IMR-90 (cell line): ENCODE results near the gene HGFAC. TPM values are rescaled to one million over a fixed set of nuclear protein-coding genes. Genes with fewer than 3 reads are reported as not detected.

Experiments
- ATAC-seq: fragments of 200-7000 bp; cut with Tn5 transposase; 2 replicates; pipeline ENCODE4 v1.9.1; 2020; ENCODE audit warnings: low read depth, mild to moderate bottlenecking, moderate library complexity
- BruUV-seq: library from RNA; stranded (reverse); fragments of 400-500 nt; replicated peaks from 2 replicates; lab custom pipeline; 2021; lab: Mats Ljungman, UMichigan
- CTCF ChIA-PET: fragments of 300-600 bp; formaldehyde crosslinking; extraction: SDS; loops from one replicate; lab custom pipeline; 2021; ENCODE audit warnings: antibody characterized with exemption; lab: Yijun Ruan, JAX
- POLR2A ChIA-PET: fragments of 300-600 bp; sonication (Branson Sonifier 250); formaldehyde crosslinking; loops from one replicate; lab custom pipeline; 2022; ENCODE audit warnings: antibody characterized with exemption; ENCODE audit not compliant: unreplicated experiment; lab: Charles Lee
- DNase-seq: peaks from one replicate; pipeline ENCODE4 v3.0.0; 2013
- H2AFZ ChIP-seq: replicated peaks from 2 replicates; pipeline ENCODE3; 2013; ENCODE audit warnings: low read length, mild to moderate bottlenecking; ENCODE audit not compliant: poor library complexity
- H2AK5ac ChIP-seq: 2 replicates; pipeline ENCODE4 v1.6.1; 2013; ENCODE audit warnings: low read depth, low read length, inconsistent platforms
- H2AK9ac ChIP-seq: replicated peaks from 2 replicates; pipeline ENCODE3; 2013; ENCODE audit warnings: mild to moderate bottlenecking, low read depth, low read length, moderate library complexity; ENCODE audit not compliant: poor library complexity
- H2BK120ac ChIP-seq: 2 replicates; pipeline ENCODE4 v1.6.1; 2013; ENCODE audit warnings: low read depth, low read length, inconsistent platforms
- H2BK15ac ChIP-seq: 3 replicates; pipeline ENCODE4 v1.6.1; 2013; ENCODE audit warnings: low read depth, low read length, inconsistent platforms
- H2BK20ac ChIP-seq: 2 replicates; pipeline ENCODE4 v1.6.1; 2013; ENCODE audit warnings: low read depth, mild to moderate bottlenecking, inconsistent platforms, low read length, moderate library complexity
- H2BK5ac ChIP-seq: 2 replicates; pipeline ENCODE4 v1.6.1; 2013; ENCODE audit warnings: mild to moderate bottlenecking, low read depth, low read length, inconsistent platforms; ENCODE audit not compliant: poor library complexity, severe bottlenecking
- H3K14ac ChIP-seq: replicated peaks from 2 replicates; pipeline ENCODE4 v1.6.1; 2013; ENCODE audit warnings: low read depth, low read length, inconsistent platforms
- H3K18ac ChIP-seq: 2 replicates; pipeline ENCODE4 v1.6.1; 2013; ENCODE audit warnings: low read depth, low read length, control low read depth
- H3K23ac ChIP-seq: 2 replicates; pipeline ENCODE4 v1.6.1; 2013; ENCODE audit warnings: low read depth, low read length, inconsistent platforms
- H3K27ac ChIP-seq: 2 replicates; pipeline ENCODE4 v1.5.1; 2013; ENCODE audit warnings: mild to moderate bottlenecking, control low read depth, low read length; ENCODE audit not compliant: insufficient read depth
- H3K27me3 ChIP-seq: 2 replicates; pipeline ENCODE4 v1.6.1; 2013; ENCODE audit warnings: low read length; ENCODE audit not compliant: control insufficient read depth, insufficient read depth
- H3K36me3 ChIP-seq: 2 replicates; pipeline ENCODE4 v1.6.1; 2013; ENCODE audit warnings: low read length, mixed read lengths; ENCODE audit not compliant: control insufficient read depth, insufficient read depth
- H3K4ac ChIP-seq: 2 replicates; pipeline ENCODE4 v1.6.1; 2013; ENCODE audit warnings: low read depth, low read length, inconsistent platforms
- H3K4me1 ChIP-seq: 2 replicates; pipeline ENCODE4 v1.6.1; 2013; ENCODE audit warnings: low read length, mixed read lengths; ENCODE audit not compliant: control insufficient read depth, insufficient read depth
- H3K4me2 ChIP-seq: 2 replicates; pipeline ENCODE4 v1.6.1; 2013; ENCODE audit warnings: low read depth, mild to moderate bottlenecking, control low read depth, low read length, moderate library complexity
- H3K4me3 ChIP-seq: 2 replicates; pipeline ENCODE4 v1.5.1; 2013; ENCODE audit warnings: low read depth, mild to moderate bottlenecking, control low read depth, low read length, moderate library complexity; ENCODE audit not compliant: insufficient read depth
- H3K56ac ChIP-seq: 2 replicates; pipeline ENCODE4 v1.6.1; 2013; ENCODE audit warnings: low read length, inconsistent platforms; ENCODE audit not compliant: insufficient read depth; ENCODE audit errors: extremely low read depth
- H3K79me1 ChIP-seq, 2 experiments: 2 replicates each; pipeline ENCODE4 v1.6.1; 2013; ENCODE audit warnings: low read length in 2 of 2, inconsistent platforms in 1 of 2, low read depth in 1 of 2
- H3K9ac ChIP-seq: 2 replicates; pipeline ENCODE4 v1.6.1; 2013; ENCODE audit warnings: low read depth, low read length, control low read depth
- H3K9me1 ChIP-seq: 2 replicates; pipeline ENCODE4 v1.6.1; 2013; ENCODE audit warnings: low read length, inconsistent platforms; ENCODE audit not compliant: insufficient read depth
- H3K9me3 ChIP-seq: 2 replicates; pipeline ENCODE4 v1.6.1; 2013; ENCODE audit warnings: low read length; ENCODE audit not compliant: control insufficient read depth, insufficient read depth
- H4K20me1 ChIP-seq: 2 replicates; pipeline ENCODE4 v1.6.1; 2013; ENCODE audit warnings: low read length, inconsistent platforms; ENCODE audit not compliant: insufficient read depth
- H4K5ac ChIP-seq: 2 replicates; pipeline ENCODE4 v1.6.1; 2013; ENCODE audit warnings: mild to moderate bottlenecking, low read depth, low read length, control low read depth
- H4K8ac ChIP-seq, 2 experiments: 2 replicates each; pipeline ENCODE4 v1.6.1; 2013; ENCODE audit warnings: low read depth in 2 of 2, low read length in 2 of 2, control low read depth in 1 of 2, inconsistent platforms in 1 of 2
- H4K91ac ChIP-seq: 2 replicates; pipeline ENCODE4 v1.6.1; 2013; ENCODE audit warnings: low read depth, low read length, inconsistent platforms; ENCODE audit not compliant: insufficient read depth
- BHLHE40 ChIP-seq: fragments of 150-350 bp; IDR thresholded peaks from 2 replicates; pipeline ENCODE4 v1.6.1; 2016; ENCODE audit warnings: mild to moderate bottlenecking, low read depth, low read length
- CEBPB ChIP-seq: IDR thresholded peaks from 2 replicates; pipeline ENCODE4 v1.6.1; 2012; ENCODE audit warnings: low read depth, low read length, improper control_type of control experiment
- CHD1 ChIP-seq: IDR thresholded peaks from 2 replicates; pipeline ENCODE4 v1.6.1; 2012; ENCODE audit warnings: low read depth, low read length, improper control_type of control experiment
- FOS ChIP-seq: fragments of 150-350 bp; IDR thresholded peaks from 2 replicates; pipeline ENCODE4 v1.6.1; 2016; ENCODE audit warnings: low read depth, low read length
- MAFK ChIP-seq: IDR thresholded peaks from 2 replicates; pipeline ENCODE4 v1.6.1; 2012; ENCODE audit warnings: low read depth, low read length, improper control_type of control experiment
- MAZ ChIP-seq: IDR thresholded peaks from 2 replicates; pipeline ENCODE4 v1.6.1; 2012; ENCODE audit warnings: low read depth, mild to moderate bottlenecking, low read length, improper control_type of control experiment, moderate library complexity, borderline replicate concordance
- MXI1 ChIP-seq: IDR thresholded peaks from 2 replicates; pipeline ENCODE4 v1.6.1; 2012; ENCODE audit warnings: low read depth, mild to moderate bottlenecking, low read length, moderate library complexity, borderline replicate concordance
- NFE2L2 ChIP-seq: fragments of 150-350 bp; IDR thresholded peaks from 2 replicates; pipeline ENCODE4 v1.6.1; 2016; ENCODE audit warnings: low read depth, mild to moderate bottlenecking, low read length
- POLR2A ChIP-seq: IDR thresholded peaks from 2 replicates; pipeline ENCODE4 v1.6.1; 2012; ENCODE audit warnings: mild to moderate bottlenecking, low read depth, low read length
- RAD21 ChIP-seq: IDR thresholded peaks from 2 replicates; pipeline ENCODE4 v1.6.1; 2012; ENCODE audit warnings: low read length, improper control_type of control experiment
- RCOR1 ChIP-seq: IDR thresholded peaks from 2 replicates; pipeline ENCODE4 v1.6.1; 2012; ENCODE audit warnings: mild to moderate bottlenecking, low read length, improper control_type of control experiment; ENCODE audit not compliant: insufficient replicate concordance
- RFX5 ChIP-seq: IDR thresholded peaks from 2 replicates; pipeline ENCODE4 v1.8.0; 2012; ENCODE audit warnings: low read depth, mild to moderate bottlenecking, low read length, moderate library complexity
- SMC3 ChIP-seq: fragments of 150-350 bp; IDR thresholded peaks from 2 replicates; pipeline ENCODE4 v1.6.1; 2016; ENCODE audit warnings: low read depth, mild to moderate bottlenecking, antibody characterized with exemption, low read length, moderate library complexity
- WGBS, 2 experiments: methylation state at CpG; one replicate each; pipeline versions ENCODE4 v1.1.5 to v1.1.7; 2013; ENCODE audit warnings: missing lambda C conversion rate in 2 of 2; ENCODE audit not compliant: insufficient read length in 1 of 2; ENCODE audit errors: extremely low coverage in 2 of 2; 5-methylcytosine and 5-hydroxymethylcytosine counted together
- dilution Hi-C: fragments of 300-500 bp; cut with HindIII; formaldehyde crosslinking; loops from one replicate; pipeline ENCODE4 v1.14.3; 2018; ENCODE audit warnings: low sequenced_read_pairs; ENCODE audit not compliant: unreplicated experiment
- in situ Hi-C: fragments of 300-500 bp; cut with MboI; formaldehyde crosslinking; loops from 3 replicates; pipeline ENCODE4 v1.14.3; 2019; ENCODE audit warnings: low sequenced_read_pairs, inconsistent platforms, mixed read lengths
- intact Hi-C: fragments of 100-400 bp; cut with micrococcal nuclease; formaldehyde crosslinking; loops from 2 replicates; pipeline ENCODE4 v1.10.0; 2022
- polyA plus RNA-seq, 3 experiments: library from polyadenylated mRNA; depleted of rRNA; stranded (reverse); fragments of >200 nt; gene quantifications; 2 replicates each; pipeline ENCODE4 v1.2.3, GENCODE V29; 2012; ENCODE audit warnings: low replicate concordance in 1 of 3
- total RNA-seq: library from RNA; depleted of rRNA; stranded (reverse); fragments of >200 nt; gene quantifications from 2 replicates; pipeline ENCODE4 v1.2.3, GENCODE V29; 2012
- TF ChIP-seq, protein P1 (sequence below): conservative IDR thresholded peaks from 2 replicates; pipeline ENCODE4 v1.5.1; 2012; ENCODE audit warnings: mild to moderate bottlenecking, low read depth, low read length, improper control_type of control experiment
- TF ChIP-seq, protein P2 (sequence below): fragments of 150-350 bp; IDR thresholded peaks from 2 replicates; pipeline ENCODE4 v1.6.1; 2016; ENCODE audit warnings: low read depth, mild to moderate bottlenecking, low read length, moderate library complexity, borderline replicate concordance
- TF ChIP-seq, protein P3 (sequence below): fragments of 150-350 bp; IDR thresholded peaks from 2 replicates; pipeline ENCODE4 v1.6.1; 2017; ENCODE audit warnings: mild to moderate bottlenecking, antibody characterized with exemption, low read length, low read depth

The HGFAC gene
- total and polyA plus RNA-seq, 2 of the 4 experiments (the other 2 are of a cell fraction) = 0.05 TPM; not detected in 1

DNA sequence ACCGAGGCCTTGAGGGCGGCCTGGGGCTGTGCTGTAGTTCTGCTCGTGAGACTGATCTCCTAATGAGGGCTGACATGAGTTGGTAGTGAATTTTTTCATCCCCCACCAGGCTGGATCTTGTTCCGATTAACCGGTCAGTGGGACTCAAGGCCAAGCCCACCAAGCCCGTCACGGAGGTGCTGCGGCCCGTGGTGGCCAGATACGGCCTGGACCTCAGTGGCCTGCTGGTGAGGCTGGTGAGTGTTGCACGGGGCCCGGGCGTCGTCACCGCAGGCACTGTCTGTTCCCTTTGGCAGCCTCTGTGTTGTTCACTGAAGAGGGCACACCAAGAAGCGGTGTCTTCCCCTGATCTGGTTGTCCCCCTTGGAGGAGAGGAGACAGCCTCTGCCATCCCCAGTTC, 18.4 kb upstream of the HGFAC start:
- no peak overlapping the region for H3K4me2 ChIP-seq
- no peaks in the 10 kb centered on the region for H3K4me1 ChIP-seq
- H3K9me3 ChIP-seq = no peaks in the 10 kb centered on the region
- H2BK15ac ChIP-seq = no peak overlapping the region
- H2AK5ac ChIP-seq = no peak overlapping the region
- no TSS peak for BruUV-seq
- H3K14ac ChIP-seq = no peak overlapping the region
- TF ChIP-seq BHLHE40 (no peak), MAFK (no peak), CHD1 (no peak), RAD21 (no peak), SMC3 (no peak), MAZ (no peak), CEBPB (no peak), RCOR1 (no peak), NFE2L2 (no peak), RFX5 (no peak), MXI1 (no peak), POLR2A (no peak), FOS (no peak)
- TF ChIP-seq, protein P1, sequence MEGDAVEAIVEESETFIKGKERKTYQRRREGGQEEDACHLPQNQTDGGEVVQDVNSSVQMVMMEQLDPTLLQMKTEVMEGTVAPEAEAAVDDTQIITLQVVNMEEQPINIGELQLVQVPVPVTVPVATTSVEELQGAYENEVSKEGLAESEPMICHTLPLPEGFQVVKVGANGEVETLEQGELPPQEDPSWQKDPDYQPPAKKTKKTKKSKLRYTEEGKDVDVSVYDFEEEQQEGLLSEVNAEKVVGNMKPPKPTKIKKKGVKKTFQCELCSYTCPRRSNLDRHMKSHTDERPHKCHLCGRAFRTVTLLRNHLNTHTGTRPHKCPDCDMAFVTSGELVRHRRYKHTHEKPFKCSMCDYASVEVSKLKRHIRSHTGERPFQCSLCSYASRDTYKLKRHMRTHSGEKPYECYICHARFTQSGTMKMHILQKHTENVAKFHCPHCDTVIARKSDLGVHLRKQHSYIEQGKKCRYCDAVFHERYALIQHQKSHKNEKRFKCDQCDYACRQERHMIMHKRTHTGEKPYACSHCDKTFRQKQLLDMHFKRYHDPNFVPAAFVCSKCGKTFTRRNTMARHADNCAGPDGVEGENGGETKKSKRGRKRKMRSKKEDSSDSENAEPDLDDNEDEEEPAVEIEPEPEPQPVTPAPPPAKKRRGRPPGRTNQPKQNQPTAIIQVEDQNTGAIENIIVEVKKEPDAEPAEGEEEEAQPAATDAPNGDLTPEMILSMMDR = no peak
- TF ChIP-seq, protein P2, sequence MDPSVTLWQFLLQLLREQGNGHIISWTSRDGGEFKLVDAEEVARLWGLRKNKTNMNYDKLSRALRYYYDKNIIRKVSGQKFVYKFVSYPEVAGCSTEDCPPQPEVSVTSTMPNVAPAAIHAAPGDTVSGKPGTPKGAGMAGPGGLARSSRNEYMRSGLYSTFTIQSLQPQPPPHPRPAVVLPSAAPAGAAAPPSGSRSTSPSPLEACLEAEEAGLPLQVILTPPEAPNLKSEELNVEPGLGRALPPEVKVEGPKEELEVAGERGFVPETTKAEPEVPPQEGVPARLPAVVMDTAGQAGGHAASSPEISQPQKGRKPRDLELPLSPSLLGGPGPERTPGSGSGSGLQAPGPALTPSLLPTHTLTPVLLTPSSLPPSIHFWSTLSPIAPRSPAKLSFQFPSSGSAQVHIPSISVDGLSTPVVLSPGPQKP = no peak
- TF ChIP-seq, protein P3, sequence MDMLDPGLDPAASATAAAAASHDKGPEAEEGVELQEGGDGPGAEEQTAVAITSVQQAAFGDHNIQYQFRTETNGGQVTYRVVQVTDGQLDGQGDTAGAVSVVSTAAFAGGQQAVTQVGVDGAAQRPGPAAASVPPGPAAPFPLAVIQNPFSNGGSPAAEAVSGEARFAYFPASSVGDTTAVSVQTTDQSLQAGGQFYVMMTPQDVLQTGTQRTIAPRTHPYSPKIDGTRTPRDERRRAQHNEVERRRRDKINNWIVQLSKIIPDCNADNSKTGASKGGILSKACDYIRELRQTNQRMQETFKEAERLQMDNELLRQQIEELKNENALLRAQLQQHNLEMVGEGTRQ = no peak
- POLR2A ChIA-PET = no interaction called here
- no peak overlapping the region for H4K8ac ChIP-seq
- no peaks in the 10 kb centered on the region for H4K20me1 ChIP-seq
- no peak overlapping the region for H2BK120ac ChIP-seq
- peaks cover 22% of the 10 kb centered on the region for H3K36me3 ChIP-seq
- 0 out of 2 replicates have a peak, but pooled peaks cover 6% of the 10 kb centered on the region for H3K9me1 ChIP-seq
- H3K9ac ChIP-seq = no peak overlapping the region
- H3K18ac ChIP-seq = no peak overlapping the region
- no peak overlapping the region for H3K23ac ChIP-seq
- no peak overlapping the region for H4K5ac ChIP-seq
- CTCF ChIA-PET = no interaction called here
- ATAC-seq (no peak), DNase-seq (no peak)
- no peak overlapping the region for H2AK9ac ChIP-seq
- dilution Hi-C loops = no loop called here
- no peak overlapping the region for H4K91ac ChIP-seq
- H3K4ac ChIP-seq = no peak overlapping the region
- no peak overlapping the region for H3K27ac ChIP-seq
- intact Hi-C loops = no loop called here
- no peak overlapping the region for H2BK5ac ChIP-seq
- in situ Hi-C loops = no loop called here
- no peaks in the 10 kb centered on the region for H3K27me3 ChIP-seq
- H2AFZ ChIP-seq = no peak overlapping the region
- no peak overlapping the region for H2BK20ac ChIP-seq
- H3K56ac ChIP-seq = no peak overlapping the region
- WGBS, 2 experiments = 94% methylated on average over 8 of the region's 16 CpGs; no CpG with 5 or more reads in 1 of the 2 experiments
- peaks cover 0 to 4% of the 10 kb centered on the region in 2 experiments; a peak in 1 of 4 replicates for H3K79me1 ChIP-seq
- H3K4me3 ChIP-seq = no peak overlapping the region
